GM21390 (cell line): ENCODE data around the gene MYCBPAP.

Experiments
- ATAC-seq: cut with Tn5 transposase; IDR thresholded peaks from one replicate; pipeline ENCODE4 v1.9.1; 2021; ENCODE audit not compliant: unreplicated experiment

MYCBPAP gene

DNA sequence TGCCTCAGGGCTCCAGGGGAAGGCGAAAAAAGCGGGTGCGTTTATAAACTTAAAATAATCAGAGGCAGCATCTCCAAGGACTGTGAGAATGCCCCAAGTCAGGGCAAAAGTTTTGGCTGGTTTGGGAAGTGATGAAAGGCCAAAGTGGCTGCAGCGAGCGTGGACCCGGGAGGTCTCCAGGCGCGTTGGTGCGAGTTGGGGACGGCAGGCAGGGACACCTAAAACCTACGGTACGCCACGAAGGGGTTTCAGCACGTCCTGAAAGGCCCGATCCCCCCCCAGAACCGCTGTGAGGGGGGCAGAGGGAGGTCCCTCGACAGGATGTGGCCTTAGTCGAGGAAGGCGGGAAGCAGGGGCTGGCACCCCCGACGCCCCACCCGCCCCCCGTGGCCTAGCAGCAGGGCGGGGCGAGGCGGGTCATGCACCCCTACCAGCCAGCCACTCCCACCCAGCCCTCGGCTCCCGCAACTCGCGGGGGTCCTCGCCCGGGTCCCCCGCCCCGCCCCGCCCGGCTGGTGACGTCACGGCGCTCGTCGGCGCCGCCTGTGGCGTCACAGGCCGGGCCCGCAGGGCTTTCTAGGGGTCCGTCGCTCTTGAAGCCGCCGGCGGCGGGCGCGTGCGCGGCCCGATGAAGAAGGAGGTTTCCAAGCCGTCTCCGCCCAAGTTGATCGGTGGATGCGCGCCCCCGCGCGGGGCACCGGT is at the start of gene MYCBPAP:
TSS of gene MYCBPAP (plus strand) at position 569 of the 702 bp plus-strand sequence. CDS start 236 bp downstream, outside the sequence.
- ATAC-seq: no peak

DNA sequence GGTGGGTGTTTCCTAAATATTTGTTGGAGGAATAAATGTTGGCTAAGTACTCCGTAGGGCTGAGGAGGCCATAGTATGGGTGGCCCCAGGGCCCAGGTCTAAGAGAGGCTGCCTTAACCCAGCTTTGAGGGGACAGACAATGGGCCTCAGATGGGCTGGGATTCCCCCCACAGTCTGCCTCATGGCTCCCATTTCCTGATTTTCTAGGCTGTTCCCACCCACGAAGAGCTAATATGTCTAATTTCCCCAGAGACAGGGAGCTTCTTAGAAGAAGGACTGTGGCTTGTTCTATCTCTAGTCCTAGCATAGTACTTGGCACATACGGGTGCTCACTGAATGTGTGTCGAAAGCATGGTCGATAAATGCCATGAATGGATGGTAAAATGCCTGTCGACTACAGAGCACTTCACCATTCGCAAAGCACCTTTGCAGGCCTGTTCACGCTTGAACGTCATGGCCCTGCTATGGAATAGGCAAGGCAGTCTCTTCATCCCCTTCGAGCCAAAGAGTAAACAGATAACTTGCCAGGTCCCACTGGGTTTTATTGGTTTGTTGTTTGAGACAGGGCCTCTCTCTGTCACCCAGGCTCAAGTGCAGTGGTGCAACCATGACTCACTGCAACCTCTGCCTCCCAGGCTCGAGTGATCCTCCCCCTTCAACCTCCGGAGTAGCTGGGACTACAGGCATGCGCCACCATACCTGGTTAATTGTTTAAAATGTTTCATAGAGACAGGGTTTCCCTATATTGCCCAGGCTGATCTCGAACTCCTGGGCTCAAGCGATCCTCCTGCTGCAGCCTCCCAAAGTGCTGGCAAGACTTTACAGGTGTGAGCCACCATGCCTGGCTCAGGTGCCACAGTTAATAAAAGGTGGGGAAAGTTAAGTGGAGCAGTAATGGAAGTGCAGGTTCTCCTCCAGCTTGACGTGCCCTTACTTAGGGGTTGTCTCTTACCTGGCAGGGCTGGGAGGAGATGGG is 49.2 kb upstream of the MYCBPAP start:
- ATAC-seq: no peak

- ATAC-seq: no peak
These were observed 48.5 kb upstream of the MYCBPAP start for GRCh38 chr17:50459756-50460155.

GRCh38 chr17:50460831-50461526 is 47.3 kb upstream of the MYCBPAP start:
- ATAC-seq: no peak

GRCh38 chr17:50461550-50462132 is 46.6 kb upstream of the MYCBPAP start:
- no peak for ATAC-seq

DNA sequence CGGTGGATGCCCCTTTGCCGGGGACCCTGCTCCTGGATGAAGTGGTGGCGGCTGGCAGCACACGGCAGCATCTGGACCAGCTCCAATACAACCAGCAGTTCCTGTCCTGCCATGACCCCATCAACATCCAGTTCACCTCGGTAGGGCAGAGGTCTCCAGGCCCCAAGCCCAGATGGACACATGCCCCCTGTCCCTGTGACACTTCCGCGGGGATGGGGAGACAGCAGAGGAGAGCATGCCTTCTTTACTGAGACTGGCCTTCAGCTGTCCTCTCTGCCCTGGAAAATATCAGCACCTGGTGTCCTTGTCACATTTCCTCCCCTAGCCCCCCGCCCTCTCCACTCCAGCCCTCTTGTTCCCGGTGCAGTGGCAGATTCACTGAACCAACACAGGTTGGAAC is 45.8 kb upstream of the MYCBPAP start:
- no peak for ATAC-seq

GRCh38 chr17:50464121-50464520 is 44.1 kb upstream of the MYCBPAP start:
- ATAC-seq: no peak

- no peak for ATAC-seq
These were observed 43.5 kb upstream of the MYCBPAP start for GRCh38 chr17:50464736-50465135.

GRCh38 chr17:50465171-50465570 is 43.1 kb upstream of the MYCBPAP start:
- no peak for ATAC-seq

DNA sequence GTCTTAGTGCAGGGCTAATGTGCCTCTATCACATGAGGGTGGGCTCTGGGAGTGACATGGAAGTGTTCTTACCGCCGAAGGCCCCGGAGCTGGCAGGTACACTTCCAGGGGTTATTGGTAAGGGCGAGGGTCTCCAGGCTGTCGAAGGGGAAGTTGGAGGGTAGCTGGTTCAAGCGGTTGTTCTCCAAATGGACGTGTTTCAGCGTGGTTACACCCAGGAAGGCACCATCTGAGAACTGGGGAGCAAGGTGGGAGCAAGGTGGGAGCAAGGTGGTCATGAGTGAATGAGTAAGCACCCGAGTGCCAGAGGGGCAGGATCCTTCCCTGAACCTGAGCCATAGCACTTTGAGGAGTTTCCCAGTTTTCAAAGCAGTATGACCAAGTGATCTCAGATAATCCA is 42.6 kb upstream of the MYCBPAP start:
- ATAC-seq: no peak

DNA sequence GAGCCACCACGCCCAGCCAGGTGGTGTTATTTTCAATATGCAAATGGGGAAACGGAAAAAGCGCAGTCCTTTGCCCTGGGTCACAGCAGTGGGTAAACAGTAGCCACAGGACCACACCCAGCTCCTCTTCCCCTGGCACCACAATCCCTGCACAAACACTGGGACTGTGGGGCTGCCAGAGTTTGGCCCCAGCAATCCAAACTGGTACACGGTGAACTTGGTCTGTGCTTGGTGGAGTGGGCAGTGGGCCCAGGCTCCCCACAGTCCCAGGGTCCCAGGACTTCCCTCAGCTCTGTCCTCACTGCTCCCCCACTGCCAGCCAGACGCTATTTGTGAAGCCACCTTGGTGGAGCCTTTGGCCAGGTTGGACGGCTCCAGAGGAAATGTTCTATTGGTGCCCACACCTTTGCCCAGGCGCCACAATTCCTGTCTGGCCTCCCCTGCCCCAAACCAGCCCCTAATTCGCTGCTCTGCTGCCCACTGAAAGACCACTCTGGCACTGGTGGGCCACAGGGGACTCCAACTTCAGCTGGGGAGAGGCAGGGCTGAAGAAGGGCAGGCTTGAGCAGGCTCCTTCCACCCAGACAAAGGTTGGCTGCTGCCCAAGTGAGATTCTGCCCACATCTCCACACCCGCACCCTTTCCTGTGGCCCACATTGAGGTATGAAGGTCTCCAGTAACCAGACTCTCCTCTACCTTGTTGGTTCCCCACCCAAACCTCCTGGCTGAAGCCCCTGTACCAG is 41.7 kb upstream of the MYCBPAP start:
- ATAC-seq: no peak

DNA sequence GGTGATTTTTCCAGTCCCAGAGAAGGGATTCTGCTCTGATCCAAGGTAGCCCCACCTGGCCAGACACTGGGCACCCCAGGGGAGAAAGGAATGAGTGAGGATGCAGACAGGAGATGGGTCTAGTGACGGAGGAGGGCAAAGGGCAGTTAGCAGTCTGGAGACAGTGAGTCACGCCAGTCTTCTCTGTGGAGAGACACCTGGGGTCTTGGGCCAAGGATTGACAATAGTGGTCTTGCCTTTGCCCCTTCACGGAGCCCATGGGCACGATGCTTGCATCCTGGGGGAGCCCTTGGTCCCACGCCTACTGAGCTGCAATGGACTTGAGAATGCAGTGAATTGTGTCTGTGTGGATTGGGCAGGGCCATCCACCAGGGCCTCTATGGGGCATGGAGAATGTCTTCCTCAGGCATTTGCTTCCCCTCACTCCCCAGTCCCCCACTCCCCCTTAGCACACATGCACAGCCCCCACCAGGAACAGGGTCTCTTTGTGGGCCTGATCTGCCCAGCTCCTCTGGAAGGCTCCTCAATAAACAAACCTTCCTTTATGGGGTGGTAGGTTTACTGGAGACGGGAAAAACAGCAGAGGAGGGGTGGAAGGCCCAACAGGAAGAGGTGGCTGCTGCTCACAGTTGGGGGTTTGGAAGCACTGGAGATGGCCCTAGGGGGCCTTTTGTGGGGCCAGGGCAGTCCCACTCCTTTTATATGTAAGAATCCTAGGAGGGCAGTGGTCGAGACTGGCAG is 41.0 kb upstream of the MYCBPAP start:
- no peak for ATAC-seq

GRCh38 chr17:50467855-50468303 is 40.4 kb upstream of the MYCBPAP start:
- ATAC-seq: no peak

- ATAC-seq: no peak
These were observed 39.7 kb upstream of the MYCBPAP start, which contains the start of gene CHAD for GRCh38 chr17:50468304-50469207. CHAD (minus strand) TSS chr17:50468880; CDS start chr17:50468813, 67 bp downstream.

- no peak for ATAC-seq
These were observed 39.0 kb upstream of the MYCBPAP start for GRCh38 chr17:50469208-50469605.

- no peak for ATAC-seq
These were observed 38.5 kb upstream of the MYCBPAP start for GRCh38 chr17:50469671-50470305.

DNA sequence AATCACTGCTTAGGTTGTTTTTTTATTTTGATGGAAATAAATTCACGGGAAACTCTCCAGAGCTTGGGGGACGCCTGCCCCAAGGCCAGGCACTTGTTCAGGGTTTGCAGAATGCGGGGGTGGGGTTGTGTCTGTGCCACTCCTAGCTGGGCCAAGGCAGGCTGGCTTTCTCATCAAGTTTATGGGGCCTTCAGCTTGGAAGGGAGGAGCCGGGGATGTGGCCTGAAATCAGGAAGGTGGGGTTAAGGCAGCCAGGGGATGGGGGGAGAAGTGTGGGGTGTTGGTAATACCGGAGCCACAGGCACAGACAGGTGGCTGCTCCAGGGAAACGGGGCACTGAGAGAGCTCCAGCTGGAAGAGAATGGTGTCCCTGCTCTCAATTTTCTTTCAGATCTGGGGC is 37.8 kb upstream of the MYCBPAP start:
- no peak for ATAC-seq
